SU-DHL-6 (cell line): ENCODE results near the gene SDK1.

Experiments
- H2AFZ ChIP-seq: fragments of 200-600 bp; sonication (generic); 2 replicates; pipeline ENCODE4 v1.6.1; 2014; ENCODE audit warnings: low read depth, mild to moderate bottlenecking, moderate library complexity, mixed read lengths, antibody characterized with exemption, low read length; ENCODE audit not compliant: severe bottlenecking
- H3F3A ChIP-seq: fragments of 200-600 bp; shearing (Covaris generic); 2 replicates; pipeline ENCODE4 v1.6.0; 2016; ENCODE audit warnings: antibody characterized with exemption, mild to moderate bottlenecking; ENCODE audit not compliant: insufficient read depth
- H3K27ac ChIP-seq: fragments of 200-600 bp; sonication (generic); 2 replicates; pipeline ENCODE4 v1.5.1; 2016; ENCODE audit warnings: low read depth, mild to moderate bottlenecking, low read length, moderate library complexity, mixed read lengths
- H3K27me3 ChIP-seq: fragments of 200-600 bp; sonication (generic), shearing (Covaris generic); 2 replicates; pipeline ENCODE4 v1.6.0; 2014; ENCODE audit warnings: mild to moderate bottlenecking, low read length
- H3K36me3 ChIP-seq: fragments of 200-600 bp; sonication (generic); 2 replicates; pipeline ENCODE4 v1.6.1; 2014; ENCODE audit warnings: mild to moderate bottlenecking, low read length, mixed read lengths
- H3K4me2 ChIP-seq: fragments of 300-600, 200-600 bp; shearing (Covaris generic), sonication (generic); 2 replicates; pipeline ENCODE4 v1.6.0; 2014; ENCODE audit warnings: low read length, low read depth, mild to moderate bottlenecking; ENCODE audit not compliant: poor library complexity, severe bottlenecking
- H3K4me3 ChIP-seq: fragments of 200-600 bp; sonication (generic); 2 replicates; pipeline ENCODE4 v1.5.1; 2014; ENCODE audit warnings: antibody characterized with exemption, low read length, mild to moderate bottlenecking, mixed read lengths; ENCODE audit not compliant: insufficient read depth, poor library complexity, severe bottlenecking
- H3K79me2 ChIP-seq: fragments of 200-600 bp; sonication (generic); 2 replicates; pipeline ENCODE4 v1.6.1; 2014; ENCODE audit warnings: mild to moderate bottlenecking, low read length, moderate library complexity; ENCODE audit not compliant: insufficient read depth
- H3K9ac ChIP-seq: fragments of 200-600 bp; sonication (generic); 2 replicates; pipeline ENCODE4 v1.7.0; 2014; ENCODE audit warnings: mild to moderate bottlenecking, low read length
- H3K9me2 ChIP-seq: fragments of 200-600 bp; sonication (generic); replicated peaks from 2 replicates; pipeline ENCODE4 v1.6.1; 2014; ENCODE audit warnings: low read length; ENCODE audit not compliant: insufficient read depth
- H3K9me3 ChIP-seq: fragments of 200-600 bp; sonication (generic); 2 replicates; pipeline ENCODE4 v1.6.1; 2014; ENCODE audit warnings: low read length, mixed read lengths; ENCODE audit not compliant: insufficient read depth
- H4K20me1 ChIP-seq: fragments of 200-600 bp; sonication (generic); 2 replicates; pipeline ENCODE4 v1.6.1; 2014; ENCODE audit warnings: low read depth, mild to moderate bottlenecking, antibody characterized with exemption, low read length, moderate library complexity, mixed read lengths
- CTCF ChIP-seq: fragments of 200-600 bp; sonication (generic); IDR thresholded peaks from one replicate; pipeline ENCODE4 v1.5.1; 2017; ENCODE audit warnings: antibody characterized with exemption, mild to moderate bottlenecking, low read length, moderate library complexity; ENCODE audit not compliant: insufficient read depth, poor library complexity, severe bottlenecking
- EZH2phosphoT487 ChIP-seq: fragments of 200-600 bp; sonication (generic), shearing (Covaris generic); conservative IDR thresholded peaks from 2 replicates; pipeline ENCODE4 v1.6.1; 2018; ENCODE audit warnings: mild to moderate bottlenecking, antibody characterized with exemption, low read length, moderate library complexity, mixed read lengths

Gene SDK1

GRCh38 chr7:3957472-3958108 lies 656.5 kb downstream of the SDK1 start:
- H3K36me3 ChIP-seq: no peaks in the 10 kb centered on the region
- H3K9ac ChIP-seq: no peak overlapping the region
- H3K27me3 ChIP-seq: no peaks in the 10 kb centered on the region
- H3K4me2 ChIP-seq: no peak overlapping the region
- H3K9me3 ChIP-seq: no peaks in the 10 kb centered on the region
- H3K27ac ChIP-seq: no peak overlapping the region
- no peaks in the 10 kb centered on the region for H3K9me2 ChIP-seq
- H4K20me1 ChIP-seq: no peaks in the 10 kb centered on the region
- no peaks in the 10 kb centered on the region for H3F3A ChIP-seq
- no peaks in the 10 kb centered on the region for H3K79me2 ChIP-seq
- TF ChIP-seq EZH2phosphoT487 (no peak), CTCF (no peak)
- H3K4me3 ChIP-seq: no peak overlapping the region
- H2AFZ ChIP-seq: no peak overlapping the region

GRCh38 chr7:3958109-3958483 lies 657.0 kb downstream of the SDK1 start:
- Histone ChIP-seq H4K20me1 (no peaks in the 10 kb centered on the region), H3K4me3 (no peak overlapping the region), H3K27me3 (no peaks in the 10 kb centered on the region), H3K9me2 (no peaks in the 10 kb centered on the region), H3K36me3 (no peaks in the 10 kb centered on the region), H3K9me3 (no peaks in the 10 kb centered on the region), H3K79me2 (no peaks in the 10 kb centered on the region), H3K27ac (no peak overlapping the region), H3F3A (no peaks in the 10 kb centered on the region), H3K9ac (no peak overlapping the region), H3K4me2 (no peak overlapping the region), H2AFZ (no peak overlapping the region)
- TF ChIP-seq CTCF (no peak), EZH2phosphoT487 (no peak)

GRCh38 chr7:3959364-3959763 lies 658.3 kb downstream of the SDK1 start:
- H3K4me2 ChIP-seq: no peak overlapping the region
- no peak overlapping the region for H2AFZ ChIP-seq
- no peak overlapping the region for H3K27ac ChIP-seq
- TF ChIP-seq CTCF: no peak
- TF ChIP-seq EZH2phosphoT487: no peak
- no peaks in the 10 kb centered on the region for H3K9me2 ChIP-seq
- H3K27me3 ChIP-seq: no peaks in the 10 kb centered on the region
- H3F3A ChIP-seq: no peaks in the 10 kb centered on the region
- no peaks in the 10 kb centered on the region for H3K79me2 ChIP-seq
- no peak overlapping the region for H3K9ac ChIP-seq
- H3K9me3 ChIP-seq: no peaks in the 10 kb centered on the region
- no peaks in the 10 kb centered on the region for H4K20me1 ChIP-seq
- no peak overlapping the region for H3K4me3 ChIP-seq
- H3K36me3 ChIP-seq: no peaks in the 10 kb centered on the region
